ENCODE measurements around the gene ALPG. TPM values are rescaled to one million over a fixed set of nuclear protein-coding genes. Genes with fewer than 3 reads are reported as not detected.
"Not testable (repeated sequence)": the region's sequence is repeated elsewhere in the genome, so short reads cannot be mapped to it uniquely, and the experiment has no call there.

The ALPG gene
- total RNA-seq, 1 donor from 2014 or later, result not detected

GRCh38 chr2:232377319-232377718 is 29.3 kb upstream of the ALPG start:
- no peak for DNase-seq (ENCODE audit: low read depth)

- no peak for DNase-seq (ENCODE audit: low read depth)
Observed at GRCh38 chr2:232377841-232378734, 28.6 kb upstream of the ALPG start.

- not testable (repeated sequence) for DNase-seq (ENCODE audit: low read depth)
Observed at GRCh38 chr2:232378735-232379151, 27.9 kb upstream of the ALPG start, which contains the start of gene ALPP. Gene ALPP (plus strand): TSS chr2:232378751. CDS start chr2:232378803, 52 bp downstream.

GRCh38 chr2:232379610-232380590 is 26.7 kb upstream of the ALPG start:
- DNase-seq (ENCODE audit: low read depth), result not testable (repeated sequence)

GRCh38 chr2:232381204-232382031 is 25.2 kb upstream of the ALPG start:
- not testable (repeated sequence) for DNase-seq (ENCODE audit: low read depth)

GRCh38 chr2:232382331-232383225 is 24.1 kb upstream of the ALPG start:
- DNase-seq (ENCODE audit: low read depth), result no peak

- DNase-seq (ENCODE audit: low read depth), result no peak
Observed at GRCh38 chr2:232384466-232384865, 22.2 kb upstream of the ALPG start.

- DNase-seq (ENCODE audit: low read depth), result not testable (repeated sequence)
Observed at GRCh38 chr2:232385058-232385457, 21.6 kb upstream of the ALPG start.

GRCh38 chr2:232385660-232386489 is 20.8 kb upstream of the ALPG start:
- peak; percentile 19 for DNase-seq (ENCODE audit: low read depth)

GRCh38 chr2:232386490-232386739 is 20.2 kb upstream of the ALPG start:
- no peak for DNase-seq (ENCODE audit: low read depth)

GRCh38 chr2:232386740-232387450 is 19.7 kb upstream of the ALPG start:
- DNase-seq (ENCODE audit: low read depth), result no peak

GRCh38 chr2:232387451-232388171 is 19.0 kb upstream of the ALPG start:
- no peak for DNase-seq (ENCODE audit: low read depth)

- no peak for DNase-seq (ENCODE audit: low read depth)
Observed at GRCh38 chr2:232388324-232388891, 18.2 kb upstream of the ALPG start.

- no peak for DNase-seq (ENCODE audit: low read depth)
Observed at GRCh38 chr2:232389327-232389726, 17.3 kb upstream of the ALPG start.

GRCh38 chr2:232390661-232391060 is 16.0 kb upstream of the ALPG start:
- no peak for DNase-seq (ENCODE audit: low read depth)

- DNase-seq (ENCODE audit: low read depth), result no peak
Observed at GRCh38 chr2:232393556-232393955, 13.1 kb upstream of the ALPG start.

- DNase-seq (ENCODE audit: low read depth), result not testable (repeated sequence)
Observed at GRCh38 chr2:232394431-232394830, 12.2 kb upstream of the ALPG start.

- no peak for DNase-seq (ENCODE audit: low read depth)
Observed at GRCh38 chr2:232395586-232395985, 11.1 kb upstream of the ALPG start.
